ENCODE measurements around the gene ALDH4A1.

ALDH4A1 gene

DNA sequence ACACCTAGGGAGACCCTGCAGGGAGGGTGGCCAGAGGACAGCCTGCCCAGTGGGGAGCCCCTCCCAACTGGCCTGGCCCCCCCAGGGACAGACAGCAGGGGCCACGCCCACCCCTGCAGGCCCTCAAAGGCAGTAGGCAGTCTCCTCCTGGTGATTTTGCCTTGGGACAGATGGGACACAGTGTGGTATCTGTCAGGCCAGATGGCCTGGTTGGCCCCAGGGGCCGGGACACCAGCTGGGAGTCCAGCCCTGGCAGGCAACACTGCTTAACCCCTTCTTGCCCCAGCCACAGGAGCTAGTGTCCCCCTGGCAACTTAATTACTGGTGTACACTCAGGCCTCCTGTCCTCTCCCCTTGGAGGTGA lies 36.3 kb upstream of the ALDH4A1 start:
- no peak for DNase-seq

DNA sequence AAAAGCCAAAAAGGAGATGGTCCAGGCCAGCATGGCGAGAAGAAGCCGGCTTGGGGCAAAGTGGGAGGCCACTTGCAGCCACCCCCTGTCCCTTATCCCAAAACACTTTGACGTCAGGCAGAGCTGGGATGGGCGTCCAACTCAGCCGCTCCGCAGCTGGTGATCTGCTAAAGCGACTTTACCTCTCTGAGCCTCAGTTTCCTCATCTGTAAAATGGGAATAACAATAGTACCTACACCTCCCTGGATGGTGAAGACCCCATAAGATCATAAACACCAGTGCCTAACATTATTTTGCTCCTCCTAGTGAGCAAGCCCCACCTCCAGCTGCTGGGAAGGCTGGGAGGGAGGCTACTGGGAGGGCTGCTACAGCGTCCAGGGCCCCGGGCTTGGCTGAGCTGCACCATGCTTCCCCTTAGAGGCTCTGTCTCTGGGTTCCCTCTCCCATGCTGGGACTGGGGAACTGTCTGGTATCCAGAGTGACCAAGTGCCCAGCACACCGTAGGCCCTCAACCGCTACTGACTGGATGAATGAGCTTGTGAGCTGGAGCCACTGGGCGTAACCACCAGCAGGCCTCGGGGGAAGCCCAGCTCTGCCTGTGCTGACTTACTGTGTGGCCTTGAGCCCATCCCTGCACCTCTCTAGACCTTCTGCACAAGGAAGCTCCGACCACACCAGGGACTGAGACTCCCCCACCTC lies 35.8 kb upstream of the ALDH4A1 start:
- no peak for DNase-seq

DNA sequence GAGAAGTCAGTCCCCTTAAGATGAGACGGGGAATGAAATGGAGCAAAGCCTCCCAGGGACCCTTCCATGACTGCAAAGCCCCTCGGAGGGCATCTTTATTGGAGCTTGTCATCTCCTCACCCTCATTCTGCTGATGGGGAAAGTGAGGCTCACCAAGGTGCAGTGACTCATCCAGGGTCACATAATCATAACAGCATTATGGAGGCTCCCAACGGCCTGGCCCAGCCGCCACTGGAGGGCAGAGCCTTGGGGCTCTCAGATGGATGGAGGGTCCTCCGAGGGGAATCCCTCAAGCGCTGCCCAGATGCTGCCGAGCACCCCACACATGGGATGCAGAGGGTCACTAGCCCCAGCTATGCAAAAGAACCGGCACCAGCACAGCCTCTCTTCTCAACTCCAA lies 35.2 kb upstream of the ALDH4A1 start:
- no peak for DNase-seq

DNA sequence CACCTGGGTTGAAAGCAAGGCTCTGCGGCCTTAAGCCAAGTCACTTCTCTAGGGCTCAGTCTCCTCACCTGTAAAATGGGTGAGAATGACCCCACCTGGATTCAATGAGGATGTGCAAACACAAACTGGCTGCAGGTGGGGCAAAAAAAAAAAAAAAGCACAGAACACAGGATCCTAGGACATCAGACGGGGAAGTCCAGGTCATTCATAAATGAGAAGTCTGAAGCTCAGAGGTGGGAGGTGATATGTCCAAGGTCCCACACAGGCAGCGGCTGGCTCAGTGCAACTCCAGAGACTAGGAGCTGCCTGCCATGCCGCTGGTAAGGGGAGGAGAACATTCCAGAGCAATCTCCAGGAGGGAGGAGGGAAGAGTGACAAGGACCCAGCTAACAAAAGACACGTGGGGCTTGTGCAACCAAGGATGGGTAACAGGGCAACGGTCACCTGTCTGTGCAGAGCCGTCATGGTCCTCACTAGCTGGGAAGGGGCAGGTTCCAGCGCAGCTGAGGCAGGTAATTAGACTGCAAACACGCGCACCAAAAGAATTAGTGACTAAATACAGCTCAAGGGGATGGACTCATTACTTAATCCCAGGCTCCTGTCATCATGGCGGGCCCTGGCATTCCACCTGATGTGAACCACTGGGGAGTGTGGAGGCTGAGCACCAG lies 34.6 kb upstream of the ALDH4A1 start:
- no peak for DNase-seq

DNA sequence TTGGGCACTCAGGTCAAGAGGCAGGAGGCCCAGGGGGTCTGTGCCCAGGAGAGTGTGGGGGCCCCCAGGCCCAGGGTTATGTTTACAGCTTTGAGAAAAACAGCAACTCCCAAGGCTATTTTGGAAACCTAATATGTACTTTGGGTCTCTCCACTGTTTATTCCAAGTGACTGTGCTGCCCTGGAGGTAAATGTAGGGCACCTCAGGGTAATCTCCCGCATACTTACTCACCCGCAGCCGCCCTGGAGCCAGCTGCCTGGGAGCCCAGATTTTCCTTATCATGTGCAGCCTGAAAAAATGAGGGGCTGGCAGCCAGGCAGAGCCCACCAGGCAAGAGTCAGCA lies 34.1 kb upstream of the ALDH4A1 start:
- no peak for DNase-seq

DNA sequence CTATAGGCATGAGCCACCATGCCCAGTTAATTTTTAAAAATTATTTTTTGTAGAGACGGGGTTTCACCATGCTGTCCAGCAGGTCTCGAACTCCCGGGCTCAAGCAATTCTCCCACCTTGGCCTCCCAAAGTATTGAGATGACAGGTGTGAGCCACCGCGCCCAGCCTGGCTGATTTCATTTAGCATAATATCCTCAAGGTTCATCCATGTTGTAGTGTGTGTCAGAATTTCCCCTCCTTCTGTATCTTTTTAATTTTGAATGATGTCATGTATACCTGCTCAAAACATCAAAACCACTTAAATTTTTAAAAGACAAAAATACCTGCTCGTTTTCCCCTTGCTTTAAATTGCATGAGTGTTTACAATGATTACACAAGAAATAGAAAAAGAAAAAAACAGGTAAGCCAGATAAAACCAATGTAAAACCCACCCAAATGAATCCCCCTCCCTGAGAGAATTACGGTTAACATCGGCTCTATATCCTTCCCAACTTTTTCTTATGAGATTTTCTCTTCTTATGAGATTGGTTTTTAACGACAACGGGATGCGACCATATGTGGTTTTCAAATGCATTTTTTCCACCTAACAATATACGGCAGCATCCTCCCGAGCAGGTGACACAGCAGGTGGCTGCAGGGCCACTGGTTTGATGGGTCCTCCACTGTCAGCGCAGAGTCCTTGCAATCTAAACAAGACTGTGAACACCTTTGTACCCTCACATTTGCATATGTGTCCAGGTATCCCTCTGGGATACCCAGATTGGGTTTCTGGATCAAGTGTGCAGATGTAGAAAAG lies 32.0 kb upstream of the ALDH4A1 start:
- peak in 1 of 2 donors; percentile 47 for DNase-seq

DNA sequence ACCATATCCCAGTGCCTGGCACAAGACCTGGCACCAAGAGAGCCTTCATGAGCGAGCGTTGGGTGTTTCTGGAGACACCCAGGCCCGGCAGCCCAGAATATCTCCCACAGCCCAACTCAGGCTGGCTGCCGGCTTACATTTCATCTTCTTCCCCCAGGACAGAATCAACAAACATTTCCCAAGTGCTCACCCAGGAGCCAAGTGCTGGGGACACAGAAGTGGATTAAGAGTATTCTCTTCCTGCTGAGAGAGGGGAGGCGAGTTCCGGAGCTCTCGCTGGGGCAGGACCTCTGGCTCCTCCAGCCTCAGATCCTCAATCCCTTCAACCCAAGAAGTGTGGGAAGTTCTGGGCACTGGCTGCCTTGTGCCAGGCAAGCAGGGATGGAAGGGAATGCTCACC lies 30.5 kb upstream of the ALDH4A1 start:
- no peak for DNase-seq

DNA sequence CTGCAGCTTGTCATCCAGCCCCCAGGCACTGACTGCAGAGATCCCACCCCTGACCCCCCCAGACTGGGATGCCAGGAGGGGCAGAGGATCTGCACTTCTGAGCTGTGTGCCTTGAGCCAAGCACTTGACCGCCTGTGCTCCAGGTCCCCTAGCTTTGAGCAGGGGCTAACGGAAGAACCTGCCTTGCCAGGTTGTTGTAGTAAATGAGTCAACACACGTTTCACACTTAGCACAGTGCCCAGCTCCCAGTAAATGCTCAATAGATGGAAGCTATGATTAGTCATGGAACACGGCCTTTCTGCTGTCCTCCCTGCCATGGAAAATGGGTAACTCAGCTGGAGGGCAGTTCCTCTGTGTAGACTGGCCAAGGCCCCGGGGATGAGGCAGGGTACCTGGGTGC lies 30.0 kb upstream of the ALDH4A1 start:
- no peak for DNase-seq

DNA sequence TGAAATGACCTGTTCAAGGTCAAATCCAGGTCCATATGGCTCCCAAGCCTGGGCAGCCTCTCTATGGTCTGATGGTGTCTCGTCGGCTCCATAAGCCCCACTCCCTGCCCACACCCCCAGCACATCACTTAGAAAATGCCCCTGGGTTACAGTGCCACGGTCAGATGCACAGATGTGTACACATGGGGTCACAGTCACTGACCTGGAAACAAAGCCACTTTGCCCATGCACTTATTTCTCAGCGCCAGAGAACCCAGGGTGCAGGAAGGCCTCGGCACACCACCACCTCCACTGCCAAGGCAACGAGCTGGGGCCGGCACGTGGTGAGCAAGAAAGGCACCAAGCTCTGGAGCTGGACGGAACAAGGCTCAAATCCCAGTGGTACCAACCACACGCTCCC lies 29.4 kb upstream of the ALDH4A1 start:
- DNase-seq: no peak

DNA sequence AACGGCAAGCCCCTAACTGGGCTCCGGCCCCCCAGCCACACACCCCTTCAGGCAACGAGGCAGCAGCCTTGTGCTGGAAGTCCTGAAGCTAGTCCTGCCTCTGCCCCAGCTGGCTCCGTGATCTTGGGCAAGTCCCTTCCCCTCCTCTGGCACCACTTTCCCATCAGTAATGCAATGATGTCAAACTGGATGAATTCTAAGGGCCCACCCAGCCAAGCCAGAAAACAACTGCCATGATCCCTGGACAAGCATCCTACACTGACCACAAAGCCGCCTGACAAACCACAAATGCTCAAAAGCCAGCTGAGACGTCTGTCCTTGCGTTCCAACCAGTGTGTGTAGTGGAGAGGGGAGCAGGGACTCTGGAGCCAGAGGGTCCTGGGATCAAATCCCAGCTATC lies 27.3 kb upstream of the ALDH4A1 start:
- DNase-seq: no peak

DNA sequence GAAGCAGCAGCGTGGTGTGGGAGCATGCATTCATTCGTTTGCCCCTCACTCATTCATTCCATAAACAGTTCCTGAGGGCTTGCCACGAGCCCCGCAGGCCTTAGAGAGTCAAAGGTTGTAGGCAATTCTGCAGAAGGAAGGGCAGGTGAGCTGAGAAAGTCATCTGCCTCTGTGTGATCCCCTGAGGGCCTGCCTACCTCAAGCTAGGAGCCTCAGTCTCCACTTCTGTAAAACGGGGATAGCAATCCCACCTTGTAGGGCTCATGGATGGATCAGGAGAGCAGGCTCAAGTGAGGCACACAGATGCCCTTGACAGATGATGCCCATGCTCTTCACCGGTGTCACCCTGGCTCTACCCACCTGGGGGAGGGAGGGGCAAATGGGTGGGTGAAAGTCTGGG lies 26.6 kb upstream of the ALDH4A1 start:
- no peak for DNase-seq

DNA sequence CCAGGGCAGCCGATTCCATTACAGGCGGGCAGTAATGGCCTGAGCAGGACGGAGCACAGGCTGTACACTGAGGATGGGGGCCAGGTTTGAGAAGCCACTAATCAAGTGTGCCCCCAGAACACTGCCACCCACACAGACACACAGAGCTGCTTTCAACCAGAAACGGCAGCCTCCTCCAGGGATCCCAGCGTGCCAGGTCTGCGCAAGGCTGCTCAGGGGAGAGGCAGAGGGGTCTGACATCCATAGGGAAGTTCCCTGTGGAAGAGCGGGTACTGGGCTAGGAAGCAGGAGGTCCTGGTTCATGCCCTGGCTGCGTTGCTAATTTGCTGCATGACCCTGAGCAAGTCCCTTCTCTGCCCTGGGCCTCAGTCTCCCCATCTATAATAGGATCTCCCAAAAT lies 26.1 kb upstream of the ALDH4A1 start:
- no peak for DNase-seq

DNA sequence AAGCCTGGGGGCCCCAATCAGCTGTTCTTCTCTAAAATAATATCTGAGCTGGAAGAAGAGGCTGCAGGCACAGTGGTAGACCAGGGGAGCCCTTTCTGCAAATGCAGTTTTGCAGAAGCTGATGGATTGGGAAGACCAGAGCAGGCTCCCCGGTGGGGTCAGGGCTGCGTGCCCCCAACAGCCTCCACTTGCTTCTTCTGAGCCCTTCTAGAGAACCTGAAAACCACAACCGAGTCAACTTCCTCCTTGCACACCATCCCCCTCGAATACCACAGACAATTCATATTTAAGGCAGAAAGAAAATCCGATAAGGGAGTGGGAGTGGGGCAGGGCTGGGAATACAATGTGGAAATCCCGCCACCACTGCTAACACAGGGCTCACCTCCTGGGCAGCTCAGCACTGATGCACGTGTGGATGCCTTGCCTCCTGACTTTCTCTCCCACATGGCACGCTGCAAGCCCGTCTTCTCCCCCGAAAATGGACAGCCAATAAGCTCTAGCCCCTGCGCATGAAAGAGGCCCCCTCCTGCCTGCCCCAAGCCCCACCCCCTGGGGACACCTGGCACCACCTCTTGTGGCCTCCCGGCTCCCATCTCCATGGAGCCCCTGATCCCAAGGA lies 25.4 kb upstream of the ALDH4A1 start:
- peak; percentile 22 to 50 for DNase-seq

DNA sequence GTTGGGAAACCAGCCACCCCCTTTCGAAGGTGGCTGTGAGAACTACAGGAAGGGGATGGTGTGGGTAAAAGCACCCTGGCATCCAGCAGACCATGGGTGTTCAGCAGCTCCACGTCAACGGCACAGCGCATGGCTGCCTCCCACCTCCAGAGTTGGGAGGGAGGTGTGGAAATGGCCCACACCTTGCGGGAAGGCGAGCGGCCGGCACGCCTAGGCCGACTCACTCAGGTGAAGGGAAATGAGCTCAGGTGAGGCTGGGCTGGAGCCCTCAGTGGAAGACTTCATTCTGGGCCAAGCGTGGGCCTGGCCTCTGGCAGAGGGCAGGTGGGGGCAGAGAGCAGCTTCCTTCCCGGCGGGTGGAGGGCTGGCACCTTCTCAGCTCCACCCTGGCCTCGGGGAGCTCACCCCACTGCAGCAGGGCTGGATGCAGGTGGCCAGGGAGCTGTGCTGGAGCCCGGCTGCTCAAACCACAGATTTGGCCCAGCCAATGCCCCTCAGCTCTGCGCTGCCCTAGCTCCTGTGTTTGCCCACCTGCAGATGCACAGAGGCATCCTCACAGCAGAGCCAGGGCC lies 24.8 kb upstream of the ALDH4A1 start:
- peak; percentile 21 to 41 for DNase-seq

DNA sequence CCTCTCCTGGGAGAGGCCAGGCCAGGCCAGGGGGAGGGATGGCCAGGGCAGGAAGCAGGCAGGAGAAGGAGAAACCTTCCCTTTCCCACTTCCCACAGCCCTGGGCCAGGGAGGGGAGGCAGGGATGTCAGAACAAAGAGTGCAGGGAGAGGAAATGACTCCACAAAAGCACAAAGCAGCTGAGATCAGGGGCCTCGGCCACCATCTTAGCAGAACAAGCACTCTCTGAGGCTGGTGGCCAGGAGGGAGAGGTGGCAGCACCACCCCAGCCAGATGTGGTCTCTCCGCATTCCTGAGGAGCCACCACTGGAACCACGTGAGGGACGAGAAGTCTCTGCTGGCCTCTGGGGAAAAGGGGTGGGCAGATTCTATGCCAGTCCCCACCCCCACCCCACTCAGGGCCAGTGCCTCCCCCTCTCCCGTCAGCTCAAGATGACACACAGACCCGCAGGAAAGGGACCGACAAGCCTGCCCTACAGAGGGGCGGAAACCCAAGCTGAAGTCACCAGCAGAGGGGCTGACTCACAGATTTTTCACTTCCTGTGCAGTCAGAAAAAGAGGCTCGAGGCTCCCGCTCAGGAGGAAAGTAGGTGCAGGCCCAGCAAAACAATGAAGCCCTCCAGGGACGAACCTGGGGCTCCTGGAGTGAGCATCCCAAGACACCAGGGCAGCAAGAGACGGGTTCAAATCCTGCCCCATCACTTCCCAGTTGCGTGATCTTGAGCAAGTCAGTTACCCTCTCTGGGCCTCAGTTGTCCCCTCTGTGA lies 24.1 kb upstream of the ALDH4A1 start:
- DNase-seq: peak; percentile 84 to 88

DNA sequence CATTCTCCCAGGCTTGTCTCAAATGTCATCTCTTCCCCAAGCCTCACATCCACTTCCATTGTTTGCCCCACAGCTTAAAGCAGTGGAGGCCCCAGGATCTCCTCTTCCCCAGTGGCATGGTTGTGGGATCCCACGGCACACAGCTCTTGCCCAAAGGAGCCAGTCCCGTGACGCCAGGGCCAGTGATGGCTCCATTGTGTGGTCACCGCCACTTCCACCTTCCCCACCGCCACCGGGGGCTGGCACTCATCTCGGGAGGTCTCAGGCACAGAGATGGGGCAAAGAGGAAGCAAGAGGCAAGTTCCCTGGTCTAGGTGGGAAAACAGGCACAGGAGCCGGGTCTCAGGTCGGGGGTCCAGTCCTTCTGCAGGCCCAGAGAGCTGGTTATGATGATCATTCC lies 22.9 kb upstream of the ALDH4A1 start:
- no peak for DNase-seq

DNA sequence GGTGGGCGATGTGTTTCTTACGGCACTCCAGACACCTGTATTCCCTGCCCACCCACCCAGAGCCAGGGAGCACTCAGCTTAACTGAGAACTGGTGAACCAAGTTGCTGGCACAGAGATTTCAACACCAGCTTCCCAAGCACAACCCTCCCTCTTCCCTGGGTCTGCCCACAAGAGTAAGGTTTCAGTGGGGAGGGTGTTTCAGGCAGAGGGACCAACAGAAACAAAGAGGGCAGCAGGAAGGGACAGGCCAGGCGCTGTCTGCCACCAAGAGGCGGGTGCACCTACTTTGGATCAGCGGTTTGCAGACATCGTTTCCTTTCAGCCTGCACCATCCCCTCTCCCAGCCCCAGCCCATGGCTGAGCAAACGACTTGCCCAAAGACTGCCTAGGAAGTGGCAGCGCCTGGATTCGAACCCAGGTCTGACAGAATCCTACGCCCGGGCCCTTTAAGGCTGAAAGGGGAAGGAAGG lies 21.9 kb upstream of the ALDH4A1 start:
- DNase-seq: no peak

DNA sequence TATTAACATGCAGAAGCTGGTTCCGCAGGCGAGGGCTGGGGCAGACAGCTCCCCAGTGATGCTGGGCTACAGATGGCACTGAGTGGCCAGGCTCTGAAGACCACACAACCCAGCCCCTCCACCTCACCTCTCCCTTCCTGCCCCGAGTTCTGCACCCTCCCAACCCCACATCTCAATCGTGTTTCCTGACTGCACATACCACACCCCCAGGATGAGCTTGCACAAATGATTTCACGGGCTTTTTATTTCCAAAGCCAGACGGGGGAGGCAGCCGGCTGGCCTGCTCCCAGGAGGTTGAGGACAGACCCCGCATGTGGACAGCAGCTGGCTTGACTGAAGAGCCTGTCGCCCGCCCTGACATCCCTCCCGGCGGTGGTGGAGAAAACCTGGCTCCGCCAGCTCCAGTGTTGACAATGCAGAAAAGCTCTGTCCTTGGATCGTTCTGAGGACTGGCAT lies 21.4 kb upstream of the ALDH4A1 start:
- DNase-seq: peak in 1 of 2 donors; percentile 24

DNA sequence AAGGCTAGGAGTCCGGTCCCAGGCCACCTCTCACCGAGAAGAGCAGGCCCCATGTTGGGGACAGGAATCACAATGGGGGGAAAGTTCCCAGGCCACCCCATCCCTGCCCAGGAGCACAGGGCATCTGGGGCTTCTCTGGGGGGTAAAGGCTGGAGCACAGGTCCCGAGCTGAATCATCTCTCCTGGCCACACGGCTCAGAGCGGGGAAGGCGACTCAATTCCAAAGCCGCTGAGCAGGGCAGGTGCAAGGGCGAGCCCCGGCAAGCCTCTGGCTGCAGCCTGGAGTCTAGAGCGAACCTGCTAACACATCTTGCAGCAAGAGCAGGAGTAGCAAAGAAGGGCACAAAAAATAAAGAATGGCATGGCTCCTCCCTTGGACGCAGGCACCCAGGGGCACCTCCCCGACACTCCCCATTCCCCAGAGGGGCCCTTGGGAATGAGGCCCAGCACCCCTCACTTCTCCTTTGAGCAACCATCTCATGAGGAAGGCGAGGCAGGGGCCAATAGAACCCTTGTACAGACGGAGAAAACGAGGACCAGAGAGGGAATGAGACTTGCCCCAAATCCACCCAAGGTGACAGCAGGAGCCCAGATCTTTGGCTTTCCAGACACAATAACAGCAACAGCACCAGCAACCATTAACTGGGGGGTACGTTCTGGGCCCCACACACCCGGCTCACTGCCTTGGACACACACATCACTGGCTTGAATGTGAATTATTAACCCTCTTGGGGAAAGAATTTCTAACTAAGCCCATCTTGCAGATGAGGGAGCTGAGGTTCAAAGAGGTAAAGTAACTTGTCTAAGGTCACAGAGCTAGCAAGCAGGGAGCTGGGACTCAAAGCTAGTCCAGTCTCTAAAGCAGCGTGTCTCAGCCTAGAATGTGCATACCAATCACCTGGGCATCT lies 20.7 kb upstream of the ALDH4A1 start:
- no peak for DNase-seq

DNA sequence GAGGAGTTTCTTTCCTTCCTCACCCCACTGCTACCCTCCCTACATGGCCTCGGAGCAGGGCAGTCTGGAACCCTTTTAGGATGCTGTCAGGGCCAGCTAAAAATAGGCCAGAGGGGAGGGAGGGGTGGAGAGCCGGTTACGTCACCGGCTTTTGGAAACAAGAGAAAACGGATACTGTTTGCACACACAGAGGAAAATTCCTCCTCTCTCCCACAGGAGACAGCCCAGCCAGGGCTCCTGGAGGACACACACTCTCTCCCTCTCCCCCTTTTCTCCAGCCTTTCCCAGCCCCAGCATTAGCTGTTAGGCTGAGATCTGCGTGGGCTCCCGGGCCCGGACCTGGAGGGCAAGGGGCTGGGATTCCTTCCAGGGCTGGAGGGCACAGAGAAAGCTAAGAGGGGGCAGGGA lies 20.0 kb upstream of the ALDH4A1 start:
- no peak for DNase-seq
